Islet of Langerhans (tissue), 1 donor: ENCODE measurements around the gene C1orf232.

ENCODE experiments used
- FAIRE-seq: peaks from one replicate; lab custom pipeline; 2011; peaks lifted over from hg19 to GRCh38; lab: Jason Lieb, UNC

The C1orf232 gene

DNA sequence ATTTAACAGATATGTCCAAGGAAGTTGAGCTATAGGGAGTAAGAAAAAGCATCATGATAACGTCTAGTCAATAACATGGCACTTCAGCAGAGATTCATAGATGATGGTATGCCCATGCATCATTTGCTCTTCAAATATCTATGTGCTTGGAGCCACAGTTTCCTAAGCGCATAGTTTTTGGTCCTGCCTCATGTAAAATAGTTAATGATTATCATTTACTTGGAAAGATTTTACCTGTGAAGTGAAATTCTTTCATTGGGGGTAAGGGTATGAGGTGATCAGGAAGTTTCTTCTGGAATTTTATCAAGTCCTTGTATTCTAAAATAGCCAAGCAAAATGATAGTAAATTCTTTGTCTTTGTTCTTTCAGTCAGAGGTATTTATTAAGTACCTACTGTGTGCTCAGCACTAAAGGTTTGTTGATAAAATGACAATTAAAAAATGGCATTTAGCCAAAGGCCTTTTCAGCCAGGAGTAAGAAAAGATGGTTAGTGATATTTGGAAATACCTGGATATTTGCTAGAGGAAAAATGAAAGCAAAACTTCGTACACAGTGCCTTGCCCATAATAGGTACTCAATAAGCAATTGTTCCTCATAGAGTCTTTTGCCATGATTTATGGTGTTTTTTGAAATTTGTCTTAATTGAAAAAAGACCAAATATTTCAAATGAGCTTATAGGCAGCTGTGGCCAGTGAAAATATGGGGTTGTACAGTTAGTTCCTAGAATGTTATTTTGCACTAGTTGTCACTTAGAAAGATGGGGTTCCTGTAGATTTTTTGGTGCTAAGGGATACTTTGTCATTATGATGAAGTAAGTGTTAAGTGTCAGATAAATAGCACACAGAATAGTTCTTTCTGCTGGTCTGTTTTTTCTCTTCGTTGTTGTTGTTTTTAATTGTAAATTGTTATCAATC lies 44.1 kb downstream of the C1orf232 start:
- FAIRE-seq, result no peak

DNA sequence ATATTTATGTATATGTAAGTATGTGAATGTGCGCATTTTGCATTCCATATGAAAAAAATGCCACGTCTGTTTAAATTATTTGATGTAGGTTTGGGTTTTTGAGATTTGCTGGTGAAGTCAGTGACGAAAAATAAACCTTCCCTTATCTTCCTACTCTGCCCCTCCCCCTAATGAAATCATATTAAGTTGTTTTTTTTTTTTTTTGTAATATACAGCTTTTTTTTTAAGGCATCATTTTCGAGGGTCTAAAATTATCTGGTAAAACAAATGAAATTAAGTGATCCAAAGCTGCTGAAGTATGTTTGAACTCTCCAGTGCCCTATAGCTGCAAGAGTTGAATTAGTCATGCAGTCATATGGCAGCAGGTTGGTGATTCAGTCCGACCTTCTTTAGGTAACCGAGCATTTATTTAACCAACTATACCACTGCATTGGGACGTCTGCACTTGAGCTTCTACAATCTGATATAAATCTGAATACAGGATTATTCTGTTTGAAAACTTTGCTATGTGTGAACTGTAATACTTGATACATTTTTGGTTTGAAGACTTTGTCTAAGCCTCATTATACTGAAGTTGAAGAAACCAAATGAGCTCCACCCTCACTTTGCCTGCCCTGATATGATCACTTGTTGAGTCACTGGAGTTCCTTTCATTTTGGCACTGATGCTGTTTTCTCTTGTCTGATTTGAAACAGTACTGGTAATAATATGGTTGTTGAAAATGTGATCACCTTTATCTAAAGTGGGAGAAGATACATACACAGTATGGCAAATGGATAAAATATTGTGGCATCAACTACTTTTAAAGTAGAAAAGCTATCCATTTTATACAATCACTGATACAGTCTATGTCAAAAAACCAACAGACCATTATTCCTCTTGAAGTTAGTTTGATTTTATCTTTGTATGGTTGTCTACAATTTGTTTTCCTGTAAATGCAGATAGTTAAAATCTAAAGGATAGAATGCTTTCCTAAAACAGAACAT lies 45.5 kb downstream of the C1orf232 start:
- peak; percentile 21 for FAIRE-seq

DNA sequence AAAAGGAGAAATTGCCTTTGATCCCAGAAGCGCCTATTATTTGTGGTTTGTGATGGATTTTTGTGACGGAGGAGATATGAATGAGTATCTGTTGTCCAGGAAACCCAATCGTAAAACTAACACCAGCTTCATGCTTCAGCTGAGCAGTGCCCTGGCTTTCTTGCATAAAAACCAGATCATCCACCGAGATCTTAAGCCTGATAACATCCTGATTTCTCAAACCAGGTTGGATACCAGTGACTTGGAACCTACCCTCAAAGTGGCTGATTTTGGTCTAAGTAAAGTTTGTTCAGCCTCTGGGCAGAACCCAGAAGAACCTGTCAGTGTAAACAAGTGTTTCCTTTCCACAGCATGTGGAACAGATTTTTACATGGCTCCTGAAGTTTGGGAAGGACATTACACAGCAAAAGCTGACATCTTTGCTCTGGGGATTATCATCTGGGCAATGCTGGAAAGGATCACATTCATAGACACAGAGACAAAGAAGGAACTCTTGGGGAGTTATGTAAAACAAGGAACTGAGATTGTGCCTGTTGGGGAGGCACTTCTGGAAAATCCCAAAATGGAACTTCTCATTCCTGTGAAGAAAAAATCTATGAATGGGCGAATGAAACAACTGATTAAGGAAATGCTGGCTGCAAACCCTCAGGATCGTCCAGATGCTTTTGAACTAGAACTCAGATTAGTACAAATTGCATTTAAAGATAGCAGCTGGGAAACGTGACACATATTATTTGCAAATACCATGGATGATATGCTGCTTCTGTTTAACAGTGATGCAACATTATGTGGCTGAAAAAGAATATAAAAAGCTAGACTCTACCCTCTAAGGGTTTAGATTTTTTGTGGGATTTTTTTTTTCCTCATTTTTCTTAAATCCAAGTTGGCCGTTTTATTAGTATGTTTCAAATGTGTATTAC lies 46.6 kb downstream of the C1orf232 start:
- FAIRE-seq, result peak; percentile 87

DNA sequence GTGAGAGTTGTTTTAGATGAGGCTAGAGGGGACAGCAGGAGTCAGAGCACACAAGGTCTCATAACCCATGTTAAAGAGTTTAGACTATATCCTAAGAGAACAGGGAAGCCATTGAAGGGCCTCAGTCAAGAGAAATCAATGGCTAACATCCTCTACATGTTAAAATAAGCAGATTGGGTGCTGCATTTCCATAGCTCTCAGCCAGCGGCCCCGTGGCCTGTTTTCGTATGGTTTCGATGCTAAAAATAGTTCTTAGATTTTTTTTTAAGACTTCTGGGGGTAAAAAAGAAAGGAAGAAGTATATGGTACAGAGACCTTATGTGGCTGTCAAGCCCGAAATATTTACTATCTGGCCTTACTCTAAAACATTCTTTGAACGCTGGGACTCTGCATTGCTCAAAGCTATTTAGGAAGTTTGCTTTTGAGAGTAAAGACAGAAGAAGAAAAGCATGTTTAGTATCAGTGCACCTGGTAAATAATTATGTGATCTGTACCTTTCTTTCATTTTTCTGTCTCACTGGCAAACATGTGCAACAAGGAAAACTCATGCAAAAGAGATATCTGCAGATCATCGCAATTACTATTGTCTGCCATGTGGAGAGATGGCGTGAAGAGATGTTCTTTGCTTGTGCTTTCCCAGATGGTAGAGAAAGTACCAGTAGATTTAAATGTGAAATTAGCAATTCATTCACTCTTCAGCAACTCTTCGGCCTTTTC lies 48.7 kb downstream of the C1orf232 start:
- FAIRE-seq, result no peak

DNA sequence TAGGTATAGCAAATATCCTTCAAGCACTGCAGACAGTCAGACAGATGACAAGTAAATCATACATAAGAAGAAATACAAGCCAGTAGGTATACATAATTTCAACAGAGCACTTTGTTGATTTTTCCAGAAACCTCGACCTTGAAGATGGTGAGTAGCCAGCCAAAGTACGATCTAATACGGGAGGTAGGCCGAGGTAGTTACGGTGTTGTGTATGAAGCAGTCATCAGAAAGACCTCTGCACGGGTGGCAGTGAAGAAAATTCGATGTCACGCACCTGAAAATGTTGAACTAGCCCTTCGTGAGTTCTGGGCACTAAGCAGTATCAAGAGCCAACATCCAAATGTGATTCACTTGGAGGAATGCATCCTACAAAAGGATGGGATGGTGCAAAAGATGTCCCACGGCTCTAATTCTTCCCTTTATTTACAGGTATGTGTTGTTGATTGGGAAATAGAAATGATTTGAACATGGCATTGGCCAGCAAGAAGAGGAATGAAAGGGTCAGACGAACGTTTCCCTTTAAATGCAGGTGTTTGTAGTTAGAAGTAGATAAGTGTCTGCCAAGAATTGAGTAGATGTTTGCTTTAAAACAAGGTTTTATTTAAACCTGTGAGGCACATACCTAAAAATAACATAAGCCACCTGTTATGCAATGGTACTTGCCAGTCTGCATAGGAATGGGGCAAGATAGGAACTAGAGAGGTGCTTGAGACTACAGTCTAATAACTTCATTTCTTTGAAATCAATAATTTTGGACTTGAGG lies 54.4 kb downstream of the C1orf232 start:
- FAIRE-seq, result no peak
